Parathyroid adenoma (tissue), 2 donors: ENCODE results near the gene APRT.

Source experiments
- H2AFZ ChIP-seq: fragments of 300-600 bp; sonication (generic); one replicate; pipeline ENCODE4 v1.7.0; 2017; ENCODE audit warnings: antibody characterized with exemption, mild to moderate bottlenecking
- H3K27ac ChIP-seq: fragments of 300-600 bp; sonication (generic); one replicate; pipeline ENCODE4 v1.7.0; 2017
- H3K27me3 ChIP-seq: fragments of 300-600 bp; sonication (generic); one replicate; pipeline ENCODE4 v1.7.0; 2017; ENCODE audit warnings: low read length; ENCODE audit not compliant: control insufficient read depth, insufficient read depth
- H3K36me3 ChIP-seq: fragments of 300-600 bp; sonication (generic); one replicate; pipeline ENCODE4 v1.7.0; 2017; ENCODE audit warnings: low read length; ENCODE audit not compliant: control insufficient read depth, insufficient read depth
- H3K4me1 ChIP-seq: fragments of 300-600 bp; sonication (generic); one replicate; pipeline ENCODE4 v1.7.0; 2017; ENCODE audit warnings: control low read depth
- H3K4me2 ChIP-seq: fragments of 300-600 bp; sonication (generic); one replicate; pipeline ENCODE4 v1.7.0; 2017; ENCODE audit warnings: low read length
- H3K4me3 ChIP-seq: fragments of 300-600 bp; sonication (generic); one replicate; pipeline ENCODE4 v1.7.0; 2017; ENCODE audit warnings: low read depth, low read length
- H3K79me2 ChIP-seq: fragments of 300-600 bp; sonication (generic); one replicate; pipeline ENCODE4 v1.7.0; 2017; ENCODE audit warnings: control low read depth
- H3K9ac ChIP-seq: fragments of 300-600 bp; sonication (generic); one replicate; pipeline ENCODE4 v1.7.0; 2017; ENCODE audit warnings: mild to moderate bottlenecking
- H3K9me3 ChIP-seq: fragments of 300-600 bp; sonication (generic); one replicate; pipeline ENCODE4 v1.7.0; 2017; ENCODE audit warnings: low read length; ENCODE audit not compliant: control insufficient read depth
- TF ChIP-seq, protein P1 (sequence below): fragments of 300-600 bp; sonication (generic); IDR thresholded peaks from one replicate; pipeline ENCODE4 v1.7.0; 2017; ENCODE audit warnings: antibody characterized with exemption, mild to moderate bottlenecking
- donor health status: primary hyperparathyroidism.

APRT gene

DNA sequence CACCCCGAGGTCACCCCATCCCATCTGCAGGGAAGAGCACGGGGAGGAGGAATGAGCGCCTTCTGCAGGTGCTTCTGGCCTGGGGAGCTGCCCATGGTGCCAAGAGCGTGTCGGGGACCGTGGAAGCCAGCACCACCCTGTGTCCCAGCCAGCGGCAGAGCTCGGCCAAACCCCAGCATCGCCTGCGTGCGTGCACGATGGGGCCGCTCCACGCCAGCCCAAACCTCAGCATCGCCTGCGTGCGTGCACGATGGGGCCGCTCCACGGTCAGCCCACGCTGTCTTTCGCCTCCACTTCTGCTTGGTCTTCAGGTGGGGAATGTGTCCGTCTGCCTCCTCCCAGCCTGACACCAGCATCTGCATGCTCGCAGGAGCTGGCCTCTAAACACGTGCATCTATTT is 31.1 kb upstream of the APRT start:
- Histone ChIP-seq H3K27me3 (no peaks in the 10 kb centered on the region), H3K4me3 (no peak overlapping the region), H3K36me3 (no peaks in the 10 kb centered on the region), H3K4me1 (no peaks in the 10 kb centered on the region), H2AFZ (no peak overlapping the region), H3K4me2 (no peak overlapping the region), H3K79me2 (peaks cover 4% of the 10 kb centered on the region), H3K9me3 (no peaks in the 10 kb centered on the region), H3K27ac (no peak overlapping the region), H3K9ac (no peak overlapping the region)
- TF ChIP-seq, protein P1, sequence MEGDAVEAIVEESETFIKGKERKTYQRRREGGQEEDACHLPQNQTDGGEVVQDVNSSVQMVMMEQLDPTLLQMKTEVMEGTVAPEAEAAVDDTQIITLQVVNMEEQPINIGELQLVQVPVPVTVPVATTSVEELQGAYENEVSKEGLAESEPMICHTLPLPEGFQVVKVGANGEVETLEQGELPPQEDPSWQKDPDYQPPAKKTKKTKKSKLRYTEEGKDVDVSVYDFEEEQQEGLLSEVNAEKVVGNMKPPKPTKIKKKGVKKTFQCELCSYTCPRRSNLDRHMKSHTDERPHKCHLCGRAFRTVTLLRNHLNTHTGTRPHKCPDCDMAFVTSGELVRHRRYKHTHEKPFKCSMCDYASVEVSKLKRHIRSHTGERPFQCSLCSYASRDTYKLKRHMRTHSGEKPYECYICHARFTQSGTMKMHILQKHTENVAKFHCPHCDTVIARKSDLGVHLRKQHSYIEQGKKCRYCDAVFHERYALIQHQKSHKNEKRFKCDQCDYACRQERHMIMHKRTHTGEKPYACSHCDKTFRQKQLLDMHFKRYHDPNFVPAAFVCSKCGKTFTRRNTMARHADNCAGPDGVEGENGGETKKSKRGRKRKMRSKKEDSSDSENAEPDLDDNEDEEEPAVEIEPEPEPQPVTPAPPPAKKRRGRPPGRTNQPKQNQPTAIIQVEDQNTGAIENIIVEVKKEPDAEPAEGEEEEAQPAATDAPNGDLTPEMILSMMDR: no peak

DNA sequence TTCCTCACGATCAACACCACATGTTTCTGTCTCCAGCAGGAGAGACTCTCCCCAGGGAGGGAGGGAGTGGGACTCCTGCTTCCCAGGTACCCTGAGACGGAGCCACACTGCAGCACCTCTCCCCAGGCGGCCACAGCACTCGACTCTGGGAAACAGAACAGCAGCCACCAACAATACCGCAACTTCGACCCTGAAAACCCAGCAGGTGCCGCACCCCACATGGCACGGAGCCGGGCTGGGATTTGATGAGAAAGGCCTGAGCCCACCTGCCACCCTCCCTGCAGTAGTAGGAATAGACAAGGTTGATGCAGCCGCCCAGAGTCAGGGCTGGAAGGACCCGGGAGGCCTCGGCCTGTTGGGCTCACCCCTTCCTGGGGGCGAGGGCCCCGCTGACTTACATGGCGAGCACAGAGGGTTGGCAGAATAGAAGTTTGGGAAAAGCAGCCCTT is 30.6 kb upstream of the APRT start:
- no peaks in the 10 kb centered on the region for H3K36me3 ChIP-seq
- TF ChIP-seq, protein P1: no peak
- no peak overlapping the region for H3K27ac ChIP-seq
- H3K27me3 ChIP-seq: no peaks in the 10 kb centered on the region
- no peaks in the 10 kb centered on the region for H3K9me3 ChIP-seq
- H3K4me2 ChIP-seq: no peak overlapping the region
- H3K4me3 ChIP-seq: no peak overlapping the region
- H3K79me2 ChIP-seq: peaks cover 4% of the 10 kb centered on the region
- no peak overlapping the region for H3K9ac ChIP-seq
- H3K4me1 ChIP-seq: no peaks in the 10 kb centered on the region
- H2AFZ ChIP-seq: no peak overlapping the region

DNA sequence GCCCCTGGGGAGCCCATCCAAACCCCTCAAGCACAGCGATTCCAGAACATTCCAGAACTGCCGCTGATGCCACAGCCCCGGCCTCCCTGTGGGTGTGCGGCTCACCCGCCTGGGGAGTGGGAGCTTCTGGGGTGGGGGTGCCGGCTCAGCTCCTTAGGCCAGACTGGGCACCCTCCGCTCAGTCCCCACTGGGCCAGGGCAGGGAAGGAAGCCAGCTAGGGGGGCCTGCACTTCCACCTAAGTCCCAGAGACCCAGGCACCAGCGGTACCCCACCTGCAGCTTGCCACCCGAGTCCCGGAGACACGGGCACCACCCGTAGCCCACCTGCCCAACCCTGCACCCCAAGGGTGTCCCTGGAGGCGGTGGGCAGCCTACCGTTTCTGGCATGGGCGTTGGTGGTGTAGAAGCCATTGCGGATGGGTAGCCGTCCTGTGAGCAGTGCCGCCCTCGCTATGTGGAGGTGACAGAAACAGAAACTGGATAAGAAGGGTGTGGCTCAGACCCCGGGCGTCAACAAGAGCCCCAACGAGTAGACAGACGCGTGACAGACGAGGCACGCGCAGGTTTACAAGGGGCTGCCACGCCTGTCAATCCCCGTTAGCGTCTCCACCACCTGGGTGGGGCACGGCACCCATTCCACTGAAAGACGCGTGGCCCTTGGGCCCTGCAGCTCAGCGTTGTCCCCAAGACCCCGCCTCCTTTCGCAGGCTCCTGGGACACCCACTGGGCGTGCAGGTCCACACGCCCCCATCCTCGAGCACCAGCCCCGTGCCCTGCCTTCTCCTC is 30.0 kb upstream of the APRT start:
- Histone ChIP-seq H3K9ac (no peak overlapping the region), H3K4me2 (no peak overlapping the region), H3K27me3 (no peaks in the 10 kb centered on the region), H3K36me3 (no peaks in the 10 kb centered on the region), H3K27ac (no peak overlapping the region), H3K9me3 (no peaks in the 10 kb centered on the region), H2AFZ (no peak overlapping the region), H3K4me3 (no peak overlapping the region), H3K4me1 (no peaks in the 10 kb centered on the region), H3K79me2 (peaks cover 2% of the 10 kb centered on the region)
- TF ChIP-seq, protein P1: no peak

DNA sequence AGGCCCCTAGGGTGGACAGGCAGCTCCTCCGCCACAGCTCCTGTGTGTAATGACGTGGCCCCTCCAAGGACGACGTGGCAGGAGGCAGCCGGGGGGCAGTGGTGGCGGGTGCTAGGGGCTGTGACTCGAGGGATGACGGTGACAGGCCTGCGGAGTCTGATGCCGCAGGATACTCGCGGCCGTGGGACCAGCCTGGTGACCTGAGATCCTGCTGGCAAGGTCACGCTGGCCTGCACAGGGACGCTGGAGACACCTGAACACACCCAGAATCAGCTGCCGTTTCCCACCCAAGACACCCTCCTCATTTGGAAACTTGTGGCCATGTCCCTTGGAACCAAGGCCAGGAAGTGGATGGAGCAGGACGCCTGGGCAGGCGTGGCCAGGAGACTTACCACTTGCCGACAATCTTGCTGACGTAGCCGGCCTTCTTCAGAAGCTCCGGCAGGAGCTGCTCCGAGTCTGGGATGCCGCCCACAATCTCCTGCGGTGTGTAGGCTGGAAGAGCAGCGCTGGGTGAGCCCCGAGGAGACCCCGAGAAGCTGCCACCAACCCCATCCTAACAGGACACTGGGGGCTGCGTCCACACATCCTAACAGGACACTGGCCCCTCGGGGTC is 29.0 kb upstream of the APRT start:
- Histone ChIP-seq H3K36me3 (no peaks in the 10 kb centered on the region), H3K27ac (no peak overlapping the region)

More for the DNA sequence above, 29.0 kb upstream of the APRT start:
- no peak overlapping the region for H3K9ac ChIP-seq
- no peaks in the 10 kb centered on the region for H3K27me3 ChIP-seq
- no peak overlapping the region for H2AFZ ChIP-seq
- H3K9me3 ChIP-seq: no peaks in the 10 kb centered on the region
- TF ChIP-seq, protein P1: no peak
- no peak overlapping the region for H3K4me2 ChIP-seq
- H3K4me1 ChIP-seq: no peaks in the 10 kb centered on the region
- H3K79me2 ChIP-seq: no peaks in the 10 kb centered on the region
- no peak overlapping the region for H3K4me3 ChIP-seq
